ENCODE data around the gene ZMYND11. TPM values are rescaled to one million over a fixed set of nuclear protein-coding genes. Genes with fewer than 3 reads are reported as not detected.

The ZMYND11 gene
- total and polyA plus RNA-seq, 2 donors (not counting 1 experiment from before 2014, with no cell fraction given) = 17.3 to 50.1 TPM

- no peak overlapping the region for H3K4me3 Mint-ChIP-seq
- peaks cover 23% of the 10 kb centered on the region for H3K4me1 Mint-ChIP-seq
- no peaks in the 10 kb centered on the region for H3K27me3 ChIP-seq (replicated peaks in 1 of 4; ENCODE audit: control extremely low read depth in 1 of 4, control insufficient read depth in 3 of 4, insufficient read depth in 4 of 4, low read length in 3 of 4)
- no peak overlapping the region for H3K9ac ChIP-seq (ENCODE audit: low read length)
- ATAC-seq (ENCODE audit: low read depth) = no peak
- no peak for DNase-seq
- H3K9me3 ChIP-seq (ENCODE audit: control extremely low read depth in 1 of 3, control insufficient read depth in 2 of 3, insufficient read depth in 1 of 3, low read length in 2 of 3) = peaks cover 0 to 5% (median 0%) of the 10 kb centered on the region in 3 donors
- peaks cover 5 to 9% of the 10 kb centered on the region in 2 donors for H3K4me1 ChIP-seq (ENCODE audit: control insufficient read depth in 2 of 2, insufficient read depth in 2 of 2, low read length in 2 of 2)
- H3K4me3 ChIP-seq (ENCODE audit: control extremely low read depth in 1 of 5, extremely low read depth in 1 of 5, insufficient read depth in 1 of 5, low read depth in 2 of 5, low read length in 4 of 5) = no peak overlapping the region
- H3K9me3 Mint-ChIP-seq (ENCODE audit: insufficient read depth) = no peaks in the 10 kb centered on the region
- intact Hi-C loops (cut with micrococcal nuclease) = no loop called here
- no peak overlapping the region for H3K27ac ChIP-seq (ENCODE audit: low read length in 2 of 2)
- no peak overlapping the region for H2AFZ ChIP-seq (ENCODE audit: insufficient read depth, low read depth, low read length, poor library complexity, severe bottlenecking)
- H3K27ac Mint-ChIP-seq = no peak overlapping the region
- no peak for TF ChIP-seq EZH2 (IDR thresholded peaks at IDR 0.05; ENCODE audit: borderline replicate concordance, insufficient read depth, low read depth, low read length, poor library complexity, severe bottlenecking)
- TF ChIP-seq, protein P1, sequence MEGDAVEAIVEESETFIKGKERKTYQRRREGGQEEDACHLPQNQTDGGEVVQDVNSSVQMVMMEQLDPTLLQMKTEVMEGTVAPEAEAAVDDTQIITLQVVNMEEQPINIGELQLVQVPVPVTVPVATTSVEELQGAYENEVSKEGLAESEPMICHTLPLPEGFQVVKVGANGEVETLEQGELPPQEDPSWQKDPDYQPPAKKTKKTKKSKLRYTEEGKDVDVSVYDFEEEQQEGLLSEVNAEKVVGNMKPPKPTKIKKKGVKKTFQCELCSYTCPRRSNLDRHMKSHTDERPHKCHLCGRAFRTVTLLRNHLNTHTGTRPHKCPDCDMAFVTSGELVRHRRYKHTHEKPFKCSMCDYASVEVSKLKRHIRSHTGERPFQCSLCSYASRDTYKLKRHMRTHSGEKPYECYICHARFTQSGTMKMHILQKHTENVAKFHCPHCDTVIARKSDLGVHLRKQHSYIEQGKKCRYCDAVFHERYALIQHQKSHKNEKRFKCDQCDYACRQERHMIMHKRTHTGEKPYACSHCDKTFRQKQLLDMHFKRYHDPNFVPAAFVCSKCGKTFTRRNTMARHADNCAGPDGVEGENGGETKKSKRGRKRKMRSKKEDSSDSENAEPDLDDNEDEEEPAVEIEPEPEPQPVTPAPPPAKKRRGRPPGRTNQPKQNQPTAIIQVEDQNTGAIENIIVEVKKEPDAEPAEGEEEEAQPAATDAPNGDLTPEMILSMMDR (IDR thresholded peaks at IDR 0.05) = no peak
- H3K79me2 ChIP-seq (ENCODE audit: control insufficient read depth, insufficient read depth, low read length) = no peaks in the 10 kb centered on the region
- H3K27me3 Mint-ChIP-seq = no peaks in the 10 kb centered on the region
- no CpG with 5 or more reads among the region's 5 CpGs for WGBS (ENCODE audit: insufficient coverage)
- peaks cover 22% of the 10 kb centered on the region for H4K20me1 ChIP-seq (ENCODE audit: control insufficient read depth, insufficient read depth, low read length, poor library complexity, severe bottlenecking)
- ChIA-PET POLR2A (no interaction called here), CTCF (interaction anchor here (0.9 kb wide), 1 partner anchor 12 kb away, joined by 3 read pairs; no protein-coding TSS in a partner anchor)
- H3K4me2 ChIP-seq (replicated peaks; ENCODE audit: low read depth, low read length, poor library complexity, severe bottlenecking) = no peak overlapping the region
- no peaks in the 10 kb centered on the region for H3K36me3 ChIP-seq (replicated peaks in 1 of 2; ENCODE audit: control extremely low read depth in 1 of 2, control insufficient read depth in 1 of 2, extremely low read depth in 1 of 2, insufficient read depth in 2 of 2, low read length in 1 of 2)
Observed at GRCh38 chr10:194281-194680, 59.0 kb downstream of the ZMYND11 start.

GRCh38 chr10:200405-200804 is 65.2 kb downstream of the ZMYND11 start:
- Mint-ChIP-seq H3K27me3 (no peaks in the 10 kb centered on the region), H3K27ac (no peak overlapping the region), H3K4me1 (peaks cover 14% of the 10 kb centered on the region), H3K4me3 (no peak overlapping the region), H3K9me3 (ENCODE audit: insufficient read depth) (no peaks in the 10 kb centered on the region)
- H3K27ac ChIP-seq (ENCODE audit: low read length in 2 of 2) = no peak overlapping the region
- peaks cover 9% of the 10 kb centered on the region for H4K20me1 ChIP-seq (ENCODE audit: control insufficient read depth, insufficient read depth, low read length, poor library complexity, severe bottlenecking)
- CTCF ChIA-PET = no interaction called here
- no peaks in the 10 kb centered on the region for H3K27me3 ChIP-seq (replicated peaks in 1 of 4; ENCODE audit: control extremely low read depth in 1 of 4, control insufficient read depth in 3 of 4, insufficient read depth in 4 of 4, low read length in 3 of 4)
- H3K9me3 ChIP-seq (ENCODE audit: control extremely low read depth in 1 of 3, control insufficient read depth in 2 of 3, insufficient read depth in 1 of 3, low read length in 2 of 3) = no peaks in the 10 kb centered on the region
- H3K4me2 ChIP-seq (replicated peaks; ENCODE audit: low read depth, low read length, poor library complexity, severe bottlenecking) = no peak overlapping the region
- WGBS (ENCODE audit: insufficient coverage) = no CpG with 5 or more reads among the region's 1 CpG
- ATAC-seq (ENCODE audit: low read depth) = no peak
- H2AFZ ChIP-seq (ENCODE audit: insufficient read depth, low read depth, low read length, poor library complexity, severe bottlenecking) = no peak overlapping the region
- intact Hi-C loops (cut with micrococcal nuclease) = no loop called here
- H3K79me2 ChIP-seq (ENCODE audit: control insufficient read depth, insufficient read depth, low read length) = peaks cover 3% of the 10 kb centered on the region
- POLR2A ChIA-PET = no interaction called here
- H3K4me3 ChIP-seq (ENCODE audit: control extremely low read depth in 1 of 5, extremely low read depth in 1 of 5, insufficient read depth in 1 of 5, low read depth in 2 of 5, low read length in 4 of 5) = no peak overlapping the region
- H3K4me1 ChIP-seq (ENCODE audit: control insufficient read depth in 2 of 2, insufficient read depth in 2 of 2, low read length in 2 of 2) = no peaks in the 10 kb centered on the region
- no peak overlapping the region for H3K9ac ChIP-seq (ENCODE audit: low read length)
- no peaks in the 10 kb centered on the region for H3K36me3 ChIP-seq (replicated peaks in 1 of 2; ENCODE audit: control extremely low read depth in 1 of 2, control insufficient read depth in 1 of 2, extremely low read depth in 1 of 2, insufficient read depth in 2 of 2, low read length in 1 of 2)
- TF ChIP-seq, protein P1 (IDR thresholded peaks at IDR 0.05) = no peak
- TF ChIP-seq EZH2 (IDR thresholded peaks at IDR 0.05; ENCODE audit: borderline replicate concordance, insufficient read depth, low read depth, low read length, poor library complexity, severe bottlenecking) = no peak
- DNase-seq = no peak
